GM23248 (cell line): ENCODE results near the gene MAGI1. TPM values are rescaled to one million over a fixed set of nuclear protein-coding genes. Genes with fewer than 3 reads are reported as not detected.

Experiments used
- DNase-seq: peaks from one replicate; pipeline ENCODE4 v3.0.0-alpha.2; 2015
- H2AFZ ChIP-seq: fragments of 200-600 bp; sonication (generic); 2 replicates; pipeline ENCODE4 v1.6.1; 2016; ENCODE audit warnings: antibody characterized with exemption
- H3F3A ChIP-seq: fragments of 200-600 bp; sonication (generic); 2 replicates; pipeline ENCODE4 v1.6.1; 2016; ENCODE audit warnings: mild to moderate bottlenecking, antibody characterized with exemption, mixed run types; ENCODE audit not compliant: insufficient read depth
- H3K27ac ChIP-seq: fragments of 200-600 bp; sonication (generic); 2 replicates; pipeline ENCODE4 v1.5.1; 2016; ENCODE audit warnings: mild to moderate bottlenecking
- H3K27me3 ChIP-seq: fragments of 200-600 bp; sonication (generic); replicated peaks from 2 replicates; pipeline ENCODE4 v1.6.1; 2016; ENCODE audit warnings: mild to moderate bottlenecking; ENCODE audit not compliant: insufficient read depth
- H3K36me3 ChIP-seq: fragments of 200-600 bp; sonication (generic); 2 replicates; pipeline ENCODE4 v1.6.1; 2016; ENCODE audit warnings: low read depth, mild to moderate bottlenecking
- H3K4me1 ChIP-seq: fragments of 200-600 bp; sonication (generic); 2 replicates; pipeline ENCODE4 v1.6.1; 2016; ENCODE audit warnings: mild to moderate bottlenecking; ENCODE audit not compliant: insufficient read depth
- H3K4me2 ChIP-seq: fragments of 200-600 bp; sonication (generic); one replicate; pipeline ENCODE4 v1.6.1; 2016; ENCODE audit warnings: mild to moderate bottlenecking; ENCODE audit not compliant: unreplicated experiment
- H3K4me3 ChIP-seq: fragments of 200-600 bp; sonication (generic); 2 replicates; pipeline ENCODE4 v1.5.1; 2016; ENCODE audit warnings: mild to moderate bottlenecking
- H3K79me2 ChIP-seq: fragments of 200-600 bp; sonication (generic); 2 replicates; pipeline ENCODE4 v1.6.1; 2016; ENCODE audit warnings: mild to moderate bottlenecking; ENCODE audit not compliant: insufficient read depth
- H3K9ac ChIP-seq: fragments of 200-600 bp; sonication (generic); 2 replicates; pipeline ENCODE4 v1.6.1; 2016; ENCODE audit warnings: mild to moderate bottlenecking
- H3K9me2 ChIP-seq: fragments of 200-600 bp; sonication (generic); 2 replicates; pipeline ENCODE4 v1.6.1; 2016; ENCODE audit warnings: mixed run types, mild to moderate bottlenecking, moderate library complexity; ENCODE audit not compliant: insufficient read depth
- H3K9me3 ChIP-seq: fragments of 200-600 bp; sonication (generic); one replicate; pipeline ENCODE4 v1.6.1; 2017; ENCODE audit warnings: low read depth
- H4K20me1 ChIP-seq: fragments of 200-600 bp; sonication (generic); 2 replicates; pipeline ENCODE4 v1.6.0; 2016; ENCODE audit not compliant: insufficient read depth
- EZH2 ChIP-seq: fragments of 200-600 bp; sonication (generic); IDR thresholded peaks from 2 replicates; pipeline ENCODE4 v1.6.1; 2018; ENCODE audit warnings: antibody characterized with exemption, mild to moderate bottlenecking; ENCODE audit not compliant: insufficient read depth, poor library complexity, severe bottlenecking
- EZH2phosphoT487 ChIP-seq: fragments of 200-600 bp; sonication (generic); IDR thresholded peaks from 2 replicates; pipeline ENCODE4 v1.6.1; 2018; ENCODE audit warnings: antibody characterized with exemption, moderate library complexity, mild to moderate bottlenecking, low read depth; ENCODE audit not compliant: insufficient read depth
- WGBS, 2 experiments: methylation state at CpG; one replicate each; pipeline ENCODE4 v1.1.6; 2015 to 2017; ENCODE audit warnings: low lambda C conversion rate in 2 of 2, low coverage in 1 of 2; ENCODE audit errors: missing lambda C conversion rate in 2 of 2; 5-methylcytosine and 5-hydroxymethylcytosine counted together
- in situ Hi-C: fragments of 300-500 bp; cut with MboI; formaldehyde crosslinking; loops from 2 replicates; pipeline ENCODE4 v1.15.0; 2020
- polyA plus RNA-seq: library from polyadenylated mRNA; unstranded; fragments of >200 nt; fragmentation: Nextera tagmentation; extraction: Ambion mirVana; gene quantifications from 2 replicates; pipeline ENCODE4 v1.2.1, GENCODE V29; 2016
- total RNA-seq: library from RNA; depleted of rRNA; stranded (reverse); fragments of >200 nt; shearing (Covaris generic); gene quantifications from 2 replicates; pipeline ENCODE4 v1.2.3, GENCODE V29; 2014

The MAGI1 gene
- total and polyA plus RNA-seq, 2 experiments from 2014 or later: 7.3 to 13.8 TPM

- Histone ChIP-seq H3F3A (no peaks in the 10 kb centered on the region), H3K79me2 (peaks cover 84% of the 10 kb centered on the region)
Measured at GRCh38 chr3:65537109-65537508, 501.6 kb downstream of the MAGI1 start.

DNA sequence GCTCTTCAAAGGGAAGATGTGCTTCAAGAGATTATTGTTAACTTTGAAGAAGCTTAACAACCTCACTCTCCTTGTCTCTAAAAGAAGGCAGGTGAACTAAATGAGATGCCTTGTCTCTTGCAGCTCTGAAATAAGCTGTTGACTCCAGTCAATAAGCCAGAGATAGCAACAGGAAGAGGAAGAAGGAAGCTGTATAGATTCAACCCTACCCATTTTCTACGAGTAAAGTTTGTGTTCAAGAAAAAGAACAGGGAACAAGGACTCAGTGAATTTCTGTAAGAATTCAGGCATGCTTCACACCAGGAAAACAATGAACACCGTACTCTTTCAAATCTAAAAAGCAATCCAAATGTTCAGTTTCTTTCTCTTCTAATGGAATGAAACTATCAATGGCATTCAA, 503.5 kb downstream of the MAGI1 start:
- H3K9ac ChIP-seq: no peak overlapping the region
- no peak for DNase-seq
- no peaks in the 10 kb centered on the region for H3K9me3 ChIP-seq
- no peaks in the 10 kb centered on the region for H3K9me2 ChIP-seq
- no peak overlapping the region for H3K27ac ChIP-seq
- no peak overlapping the region for H2AFZ ChIP-seq
- in situ Hi-C loops: no loop called here
- TF ChIP-seq EZH2phosphoT487: no peak
- TF ChIP-seq EZH2: no peak
- no peaks in the 10 kb centered on the region for H3K4me1 ChIP-seq
- no peaks in the 10 kb centered on the region for H3K36me3 ChIP-seq
- H3K4me2 ChIP-seq: no peak overlapping the region
- H4K20me1 ChIP-seq: no peaks in the 10 kb centered on the region; the same call in 1 of the 2 replicates
- no peak overlapping the region for H3K4me3 ChIP-seq
- WGBS, 2 experiments: 86 to 90% methylated on average over 2 of the region's 2 CpGs
- peaks cover 66% of the 10 kb centered on the region for H3K79me2 ChIP-seq
- H3F3A ChIP-seq: no peaks in the 10 kb centered on the region
- no peaks in the 10 kb centered on the region for H3K27me3 ChIP-seq

More at GRCh38 chr3:65537109-65537508, 501.6 kb downstream of the MAGI1 start:
- H3K9me3 ChIP-seq: no peaks in the 10 kb centered on the region
- no peak overlapping the region for H3K4me3 ChIP-seq
- in situ Hi-C loops: no loop called here
- no peak overlapping the region for H3K27ac ChIP-seq
- no peaks in the 10 kb centered on the region for H3K36me3 ChIP-seq
- no peaks in the 10 kb centered on the region for H3K27me3 ChIP-seq
- H3K9ac ChIP-seq: no peak overlapping the region
- no peak for TF ChIP-seq EZH2phosphoT487
- no peak for TF ChIP-seq EZH2
- no peaks in the 10 kb centered on the region for H3K4me1 ChIP-seq
- no peak overlapping the region for H3K4me2 ChIP-seq
- WGBS, 2 experiments: 82 to 83% methylated on average over 3 of the region's 3 CpGs
- no peaks in the 10 kb centered on the region for H3K9me2 ChIP-seq
- no peaks in the 10 kb centered on the region; the same call in 1 of the 2 replicates for H4K20me1 ChIP-seq
- no peak overlapping the region for H2AFZ ChIP-seq
- DNase-seq: no peak

- in situ Hi-C loops: no loop called here
- H3K4me1 ChIP-seq: no peaks in the 10 kb centered on the region
- H3K4me2 ChIP-seq: no peak overlapping the region
- no peak for DNase-seq
- H3F3A ChIP-seq: no peaks in the 10 kb centered on the region
- H3K9ac ChIP-seq: no peak overlapping the region
- no peaks in the 10 kb centered on the region for H3K9me2 ChIP-seq
- no peak overlapping the region for H3K4me3 ChIP-seq
- no peak overlapping the region for H2AFZ ChIP-seq
- no peaks in the 10 kb centered on the region for H3K36me3 ChIP-seq
- TF ChIP-seq EZH2: no peak
- TF ChIP-seq EZH2phosphoT487: no peak
- no peak overlapping the region for H3K27ac ChIP-seq
- WGBS, 2 experiments: 74 to 86% methylated on average over 3 of the region's 3 CpGs
- H4K20me1 ChIP-seq: no peaks in the 10 kb centered on the region; the same call in 1 of the 2 replicates
- H3K9me3 ChIP-seq: no peaks in the 10 kb centered on the region
- no peaks in the 10 kb centered on the region for H3K27me3 ChIP-seq
- peaks cover 67% of the 10 kb centered on the region for H3K79me2 ChIP-seq
Measured at GRCh38 chr3:65534805-65535204, 503.9 kb downstream of the MAGI1 start.

DNA sequence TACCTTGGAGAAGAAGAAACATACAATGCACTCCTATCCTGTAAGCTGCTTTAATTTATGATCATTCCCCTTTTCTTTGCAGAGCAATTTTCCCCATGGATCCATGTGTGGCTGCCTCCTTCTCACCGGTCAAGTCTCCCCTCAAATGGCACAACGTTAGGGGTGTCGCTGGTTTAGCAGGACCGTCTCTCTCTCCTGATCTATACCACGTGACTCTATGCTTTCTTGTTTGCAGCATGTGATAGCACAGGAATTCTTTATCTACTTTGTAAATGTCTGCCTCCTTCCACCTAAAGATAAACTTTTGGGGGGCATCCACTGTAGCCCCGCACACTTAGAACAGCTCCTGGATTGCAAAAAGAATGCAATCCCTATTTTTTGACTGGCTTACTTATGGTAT, 506.0 kb downstream of the MAGI1 start:
- H3K27ac ChIP-seq: no peak overlapping the region
- H2AFZ ChIP-seq: no peak overlapping the region
- H4K20me1 ChIP-seq: no peaks in the 10 kb centered on the region; the same call in 1 of the 2 replicates
- no peak for DNase-seq
- no peak overlapping the region for H3K4me3 ChIP-seq
- 87 to 89% methylated on average over 6 of the region's 6 CpGs for WGBS, 2 experiments
- H3K9me3 ChIP-seq: no peaks in the 10 kb centered on the region
- in situ Hi-C loops: no loop called here
- H3K4me1 ChIP-seq: no peaks in the 10 kb centered on the region
- no peak overlapping the region for H3K4me2 ChIP-seq
- TF ChIP-seq EZH2phosphoT487: no peak
- no peak for TF ChIP-seq EZH2
- H3K27me3 ChIP-seq: no peaks in the 10 kb centered on the region
- no peak overlapping the region for H3K9ac ChIP-seq
- H3K79me2 ChIP-seq: peaks cover 58% of the 10 kb centered on the region
- H3K9me2 ChIP-seq: no peaks in the 10 kb centered on the region
- no peaks in the 10 kb centered on the region for H3K36me3 ChIP-seq
- no peaks in the 10 kb centered on the region for H3F3A ChIP-seq

GRCh38 chr3:65532215-65532614, 506.5 kb downstream of the MAGI1 start:
- Histone ChIP-seq H4K20me1 (no peaks in the 10 kb centered on the region; the same call in 1 of the 2 replicates), H3K4me2 (no peak overlapping the region), H3K9me3 (no peaks in the 10 kb centered on the region), H3K4me1 (no peaks in the 10 kb centered on the region), H3K27ac (no peak overlapping the region), H3F3A (no peaks in the 10 kb centered on the region), H3K79me2 (peaks cover 54% of the 10 kb centered on the region), H3K36me3 (no peaks in the 10 kb centered on the region), H2AFZ (no peak overlapping the region), H3K9me2 (no peaks in the 10 kb centered on the region), H3K27me3 (no peaks in the 10 kb centered on the region), H3K4me3 (no peak overlapping the region), H3K9ac (no peak overlapping the region)
- no peak for DNase-seq
- no peak for TF ChIP-seq EZH2
- TF ChIP-seq EZH2phosphoT487: no peak
- 60 to 71% methylated on average over 4 of the region's 4 CpGs for WGBS, 2 experiments
- in situ Hi-C loops: no loop called here
